KMS-11 (cell line): Measurements from ENCODE around the gene B3GAT1.
"Not testable (repeated sequence)": the region's sequence is repeated elsewhere in the genome, so short reads cannot be mapped to it uniquely, and the experiment has no call there.

ENCODE experiments used
- H2AFZ ChIP-seq: fragments of 200-600 bp; sonication (generic); 2 replicates; pipeline ENCODE4 v1.6.1; 2016; ENCODE audit warnings: antibody characterized with exemption, mixed run types, low read depth
- H3K27ac ChIP-seq: fragments of 200-600 bp; sonication (generic); 2 replicates; pipeline ENCODE4 v1.6.1; 2016; ENCODE audit warnings: mild to moderate bottlenecking, mixed run types
- H3K27me3 ChIP-seq: fragments of 200-600 bp; sonication (generic); 2 replicates; pipeline ENCODE4 v1.6.1; 2017; ENCODE audit warnings: mild to moderate bottlenecking, low read depth, mixed run types, moderate library complexity; ENCODE audit not compliant: insufficient read depth
- H3K36me3 ChIP-seq: fragments of 200-600 bp; sonication (generic); 2 replicates; pipeline ENCODE4 v1.6.1; 2017; ENCODE audit warnings: mild to moderate bottlenecking, mixed run types; ENCODE audit not compliant: insufficient read depth
- H3K4me1 ChIP-seq: fragments of 200-600 bp; sonication (generic); 2 replicates; pipeline ENCODE4 v1.6.1; 2016; ENCODE audit warnings: mild to moderate bottlenecking, low read depth, mixed run types; ENCODE audit not compliant: poor library complexity, severe bottlenecking
- H3K4me2 ChIP-seq: fragments of 200-600 bp; sonication (generic); 2 replicates; pipeline ENCODE4 v1.7.0; 2016; ENCODE audit warnings: mild to moderate bottlenecking, mixed run types
- H3K4me3 ChIP-seq: fragments of 200-600 bp; sonication (generic); IDR thresholded peaks from 2 replicates; pipeline ENCODE4 v1.6.1; 2017; ENCODE audit warnings: low read depth, low read length, mixed read lengths; ENCODE audit not compliant: insufficient read depth
- H3K79me2 ChIP-seq: fragments of 200-600 bp; sonication (generic); 2 replicates; pipeline ENCODE4 v1.6.1; 2016; ENCODE audit warnings: low read depth, mixed run types; ENCODE audit not compliant: insufficient read depth
- H3K9ac ChIP-seq: fragments of 200-600 bp; sonication (generic); 2 replicates; pipeline ENCODE4 v1.6.1; 2016; ENCODE audit warnings: mild to moderate bottlenecking, mixed run types
- H4K20me1 ChIP-seq: fragments of 200-600 bp; sonication (generic); 2 replicates; pipeline ENCODE4 v1.6.1; 2016; ENCODE audit warnings: mild to moderate bottlenecking, mixed run types; ENCODE audit not compliant: insufficient read depth
- TF ChIP-seq, protein P1 (sequence below): fragments of 200-600 bp; sonication (generic); conservative IDR thresholded peaks from 2 replicates; pipeline ENCODE4 v1.6.1; 2017; ENCODE audit warnings: low read depth, mild to moderate bottlenecking, antibody characterized with exemption, low read length, moderate library complexity, mixed read lengths

B3GAT1 gene

DNA sequence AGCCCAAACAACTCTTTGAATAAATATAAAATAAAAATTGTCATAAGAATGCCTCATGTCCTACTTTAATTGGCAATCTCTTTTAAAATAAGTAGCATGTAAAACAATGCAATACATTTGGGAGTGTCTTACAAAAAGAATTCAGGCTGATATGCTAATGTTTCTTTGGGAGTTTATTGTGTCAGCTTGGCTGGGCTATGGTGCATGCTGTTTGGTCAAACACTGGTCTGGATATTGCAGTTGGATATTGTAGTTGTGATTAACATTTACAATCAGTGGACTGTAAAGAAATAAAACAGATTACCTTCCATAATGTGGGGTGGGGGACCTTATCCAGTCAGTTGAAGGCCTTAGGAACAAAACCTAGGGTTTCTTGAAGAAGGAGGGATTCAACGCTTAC is 37.0 kb upstream of the B3GAT1 start:
- H3K9ac ChIP-seq = no peak overlapping the region
- no peaks in the 10 kb centered on the region for H3K27me3 ChIP-seq
- H3K4me3 ChIP-seq = no peak overlapping the region
- H3K27ac ChIP-seq = no peak overlapping the region
- H3K79me2 ChIP-seq = no peaks in the 10 kb centered on the region
- H3K4me1 ChIP-seq = no peaks in the 10 kb centered on the region
- H4K20me1 ChIP-seq = no peaks in the 10 kb centered on the region
- TF ChIP-seq, protein P1, sequence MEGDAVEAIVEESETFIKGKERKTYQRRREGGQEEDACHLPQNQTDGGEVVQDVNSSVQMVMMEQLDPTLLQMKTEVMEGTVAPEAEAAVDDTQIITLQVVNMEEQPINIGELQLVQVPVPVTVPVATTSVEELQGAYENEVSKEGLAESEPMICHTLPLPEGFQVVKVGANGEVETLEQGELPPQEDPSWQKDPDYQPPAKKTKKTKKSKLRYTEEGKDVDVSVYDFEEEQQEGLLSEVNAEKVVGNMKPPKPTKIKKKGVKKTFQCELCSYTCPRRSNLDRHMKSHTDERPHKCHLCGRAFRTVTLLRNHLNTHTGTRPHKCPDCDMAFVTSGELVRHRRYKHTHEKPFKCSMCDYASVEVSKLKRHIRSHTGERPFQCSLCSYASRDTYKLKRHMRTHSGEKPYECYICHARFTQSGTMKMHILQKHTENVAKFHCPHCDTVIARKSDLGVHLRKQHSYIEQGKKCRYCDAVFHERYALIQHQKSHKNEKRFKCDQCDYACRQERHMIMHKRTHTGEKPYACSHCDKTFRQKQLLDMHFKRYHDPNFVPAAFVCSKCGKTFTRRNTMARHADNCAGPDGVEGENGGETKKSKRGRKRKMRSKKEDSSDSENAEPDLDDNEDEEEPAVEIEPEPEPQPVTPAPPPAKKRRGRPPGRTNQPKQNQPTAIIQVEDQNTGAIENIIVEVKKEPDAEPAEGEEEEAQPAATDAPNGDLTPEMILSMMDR = no peak
- no peak overlapping the region for H3K4me2 ChIP-seq
- no peaks in the 10 kb centered on the region for H3K36me3 ChIP-seq
- no peak overlapping the region for H2AFZ ChIP-seq

DNA sequence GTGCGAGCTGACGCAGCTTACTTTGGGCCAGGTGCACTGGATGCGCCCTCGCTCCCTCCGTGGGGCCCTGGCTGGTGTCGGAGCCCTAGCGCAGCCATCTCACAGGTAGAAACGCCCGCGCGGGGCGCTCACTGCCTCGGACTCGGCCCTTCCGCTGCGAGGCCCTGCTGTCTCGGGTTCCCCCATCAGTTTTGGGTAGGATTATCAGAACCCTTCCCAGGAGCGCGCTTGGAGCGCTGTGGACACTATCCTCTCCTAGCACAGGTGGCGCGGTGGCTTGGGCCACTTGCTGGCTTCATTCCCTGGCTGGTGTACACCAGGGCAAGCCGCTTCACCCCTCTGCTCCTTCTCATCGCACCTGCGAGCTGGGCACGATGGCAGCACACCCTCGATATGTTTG is 35.7 kb upstream of the B3GAT1 start:
- H4K20me1 ChIP-seq = no peaks in the 10 kb centered on the region
- no peaks in the 10 kb centered on the region for H3K27me3 ChIP-seq
- no peaks in the 10 kb centered on the region for H3K36me3 ChIP-seq
- H2AFZ ChIP-seq = no peak overlapping the region
- no peak overlapping the region for H3K27ac ChIP-seq
- no peak overlapping the region for H3K4me3 ChIP-seq
- H3K4me1 ChIP-seq = no peaks in the 10 kb centered on the region
- H3K79me2 ChIP-seq = no peaks in the 10 kb centered on the region
- H3K9ac ChIP-seq = no peak overlapping the region
- no peak overlapping the region for H3K4me2 ChIP-seq
- TF ChIP-seq, protein P1 = no peak

DNA sequence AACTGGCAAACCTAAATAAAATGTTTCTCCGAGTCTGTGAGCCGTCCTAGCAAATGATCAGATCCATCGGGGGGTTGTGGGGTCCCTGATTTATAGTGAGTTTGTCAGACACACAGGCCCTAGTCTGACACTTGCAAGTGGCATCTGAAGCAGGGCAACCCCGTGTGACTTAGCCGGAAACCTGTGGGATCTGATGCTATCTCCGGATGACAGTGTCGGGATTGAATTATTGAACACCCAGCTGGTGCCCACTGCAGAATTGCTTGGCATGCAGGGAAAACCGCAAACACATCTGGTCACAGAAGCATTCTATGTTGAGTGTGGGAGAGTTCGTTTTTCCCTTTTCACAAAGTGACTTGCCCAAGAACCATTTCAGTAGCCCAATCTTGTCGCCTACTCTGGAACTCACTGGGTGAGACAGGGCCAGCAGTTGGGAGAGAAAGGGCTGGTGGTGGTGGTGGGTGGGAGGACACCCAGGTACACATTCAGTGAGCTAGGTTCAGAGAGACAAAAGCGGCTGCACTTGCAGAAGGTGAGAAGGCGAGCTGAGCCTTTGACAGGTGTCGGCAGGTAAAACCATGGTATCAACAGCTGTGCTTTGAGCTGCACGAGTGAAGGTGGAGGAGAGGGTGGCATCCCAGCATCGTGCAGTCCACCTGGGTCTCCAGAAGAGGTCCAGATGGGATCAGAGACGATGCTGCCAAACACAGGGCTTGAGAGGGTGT is 33.7 kb upstream of the B3GAT1 start:
- Histone ChIP-seq H2AFZ (no peak overlapping the region), H4K20me1 (no peaks in the 10 kb centered on the region), H3K36me3 (no peaks in the 10 kb centered on the region), H3K9ac (no peak overlapping the region), H3K4me3 (no peak overlapping the region), H3K27ac (no peak overlapping the region), H3K79me2 (no peaks in the 10 kb centered on the region), H3K4me2 (no peak overlapping the region), H3K27me3 (no peaks in the 10 kb centered on the region), H3K4me1 (no peaks in the 10 kb centered on the region)
- TF ChIP-seq, protein P1 = no peak

DNA sequence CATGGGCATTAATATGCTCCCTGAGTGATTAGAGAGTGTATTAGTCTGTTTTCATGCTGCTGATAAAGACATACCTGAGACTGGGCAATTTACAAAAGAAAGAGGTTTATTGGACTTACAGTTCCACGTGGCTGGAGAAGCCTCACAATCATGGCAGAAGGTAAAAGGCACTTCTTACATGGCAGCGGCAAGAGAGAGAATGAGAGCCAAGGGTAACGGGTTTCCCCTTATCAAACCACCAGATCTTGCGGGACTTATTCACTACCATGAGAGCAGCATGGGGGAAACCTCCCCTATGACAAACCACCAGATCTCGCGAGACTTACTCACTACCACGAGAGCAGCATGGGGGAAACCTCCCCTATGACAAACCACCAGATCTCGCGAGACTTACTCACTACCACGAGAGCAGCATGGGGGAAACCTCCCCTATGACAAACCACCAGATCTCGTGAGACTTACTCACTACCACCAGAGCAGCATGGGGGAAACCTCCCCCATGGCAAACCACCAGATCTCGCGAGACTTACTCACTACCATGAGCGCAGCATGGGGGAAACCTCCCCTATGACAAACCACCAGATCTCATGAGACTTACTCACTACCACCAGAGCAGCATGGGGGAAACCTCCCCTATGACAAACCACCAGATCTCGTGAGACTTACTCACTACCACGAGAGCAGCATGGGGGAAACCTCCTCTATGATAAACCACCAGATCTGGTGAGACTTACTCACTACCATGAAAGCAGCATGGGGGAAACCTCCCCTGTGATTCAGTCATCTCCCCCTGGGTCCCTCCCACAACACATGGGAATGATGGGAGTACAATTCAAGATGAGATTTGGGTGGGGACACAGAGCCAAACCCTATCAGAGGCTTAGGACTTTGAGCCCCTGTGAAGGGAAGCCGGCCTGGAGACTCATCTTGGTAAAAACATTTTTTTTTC is 32.4 kb upstream of the B3GAT1 start:
- not testable (repeated sequence) for H4K20me1 ChIP-seq, H2AFZ ChIP-seq, H3K4me1 ChIP-seq, H3K4me2 ChIP-seq, H3K9ac ChIP-seq, H3K4me3 ChIP-seq, H3K36me3 ChIP-seq, H3K27ac ChIP-seq, H3K27me3 ChIP-seq, H3K79me2 ChIP-seq
